OCI-LY1 (cell line): Measurements from ENCODE around the gene MAP2.

Source experiments
- H2AFZ ChIP-seq: fragments of 200-600 bp; sonication (generic), shearing (Covaris generic); 2 replicates; pipeline ENCODE4 v1.6.0; 2014; ENCODE audit warnings: antibody characterized with exemption, mild to moderate bottlenecking, low read length
- H3F3A ChIP-seq: fragments of 200-600 bp; sonication (generic), shearing (Covaris generic); 2 replicates; pipeline ENCODE4 v1.6.0; 2014; ENCODE audit warnings: mild to moderate bottlenecking, antibody characterized with exemption, low read length, moderate library complexity; ENCODE audit not compliant: insufficient read depth
- H3K27ac ChIP-seq: fragments of 200-600 bp; sonication (generic); 2 replicates; pipeline ENCODE4 v1.5.1; 2014; ENCODE audit warnings: low read length, mixed run types, mild to moderate bottlenecking, low read depth; ENCODE audit not compliant: poor library complexity, severe bottlenecking
- H3K27me3 ChIP-seq: fragments of 200-600 bp; sonication (generic); 2 replicates; pipeline ENCODE4 v1.6.0; 2014; ENCODE audit warnings: antibody characterized with exemption, mild to moderate bottlenecking, low read length, moderate library complexity; ENCODE audit not compliant: insufficient read depth
- H3K36me3 ChIP-seq: fragments of 200-600 bp; sonication (generic); 2 replicates; pipeline ENCODE4 v1.6.1; 2014; ENCODE audit warnings: mild to moderate bottlenecking, antibody characterized with exemption, low read length, moderate library complexity, mixed read lengths; ENCODE audit not compliant: insufficient read depth
- H3K4me1 ChIP-seq: fragments of 200-600 bp; sonication (generic); 2 replicates; pipeline ENCODE4 v1.5.1; 2014; ENCODE audit warnings: mild to moderate bottlenecking, low read length, moderate library complexity; ENCODE audit not compliant: insufficient read depth, severe bottlenecking
- H3K4me2 ChIP-seq: fragments of 200-600 bp; sonication (generic), shearing (Covaris generic); 2 replicates; pipeline ENCODE4 v1.6.1; 2014; ENCODE audit warnings: low read length
- H3K4me3 ChIP-seq: fragments of 200-600 bp; sonication (generic); 2 replicates; pipeline ENCODE4 v1.5.1; 2014; ENCODE audit warnings: low read length, low read depth, mild to moderate bottlenecking, mixed read lengths; ENCODE audit not compliant: poor library complexity, severe bottlenecking
- H3K79me2 ChIP-seq: fragments of 200-600 bp; shearing (Covaris generic); 2 replicates; pipeline ENCODE4 v1.6.1; 2016; ENCODE audit warnings: mixed run types, low read length, mixed read lengths; ENCODE audit not compliant: insufficient read depth
- H3K9ac ChIP-seq: fragments of 200-600 bp; sonication (generic), shearing (Covaris generic); 2 replicates; pipeline ENCODE4 v1.6.1; 2014; ENCODE audit warnings: mild to moderate bottlenecking, low read length, mixed read lengths
- H3K9me2 ChIP-seq: fragments of 200-600 bp; sonication (generic), shearing (Covaris generic); 2 replicates; pipeline ENCODE4 v1.6.1; 2014; ENCODE audit warnings: low read depth, mild to moderate bottlenecking, low read length, mixed read lengths
- H3K9me3 ChIP-seq: fragments of 200-600 bp; shearing (Covaris generic); 2 replicates; pipeline ENCODE4 v1.6.1; 2014; ENCODE audit warnings: low read length, mixed read lengths
- H4K20me1 ChIP-seq: fragments of 200-600 bp; sonication (generic), shearing (Covaris generic); 2 replicates; pipeline ENCODE4 v1.6.0; 2016; ENCODE audit warnings: mild to moderate bottlenecking, low read length; ENCODE audit not compliant: insufficient read depth
- CTCF ChIP-seq: fragments of 200-600 bp; sonication (generic), shearing (Covaris generic); IDR thresholded peaks from 2 replicates; pipeline ENCODE4 v1.5.1; 2017; ENCODE audit warnings: mild to moderate bottlenecking, antibody characterized with exemption, low read length, moderate library complexity, mixed read lengths
- EZH2 ChIP-seq: fragments of 200-600 bp; sonication (generic), shearing (Covaris generic); IDR thresholded peaks from 2 replicates; pipeline ENCODE4 v1.8.0; 2017; ENCODE audit warnings: borderline replicate concordance, mixed run types, mild to moderate bottlenecking, antibody characterized with exemption, low read length, moderate library complexity, mixed read lengths

Gene MAP2

GRCh38 chr2:209425471-209426071 lies 1.7 kb downstream of the MAP2 start:
- H3K9me2 ChIP-seq: no peaks in the 10 kb centered on the region
- H4K20me1 ChIP-seq: no peaks in the 10 kb centered on the region
- peak overlapping the region; percentile 49 for H3K27ac ChIP-seq
- no peaks in the 10 kb centered on the region for H3K36me3 ChIP-seq
- H3F3A ChIP-seq: no peaks in the 10 kb centered on the region
- peak overlapping the region; percentile 89 for H3K4me3 ChIP-seq
- peak; percentile 60 for TF ChIP-seq CTCF
- TF ChIP-seq EZH2: no peak
- H2AFZ ChIP-seq: no peak overlapping the region
- no peaks in the 10 kb centered on the region for H3K9me3 ChIP-seq
- peaks cover 30% of the 10 kb centered on the region; the same call in 1 of the 2 replicates for H3K79me2 ChIP-seq
- H3K4me1 ChIP-seq: peaks cover 45% of the 10 kb centered on the region
- H3K4me2 ChIP-seq: peak overlapping the region; percentile 92
- H3K27me3 ChIP-seq: no peaks in the 10 kb centered on the region
- peak overlapping the region; percentile 73 for H3K9ac ChIP-seq

DNA sequence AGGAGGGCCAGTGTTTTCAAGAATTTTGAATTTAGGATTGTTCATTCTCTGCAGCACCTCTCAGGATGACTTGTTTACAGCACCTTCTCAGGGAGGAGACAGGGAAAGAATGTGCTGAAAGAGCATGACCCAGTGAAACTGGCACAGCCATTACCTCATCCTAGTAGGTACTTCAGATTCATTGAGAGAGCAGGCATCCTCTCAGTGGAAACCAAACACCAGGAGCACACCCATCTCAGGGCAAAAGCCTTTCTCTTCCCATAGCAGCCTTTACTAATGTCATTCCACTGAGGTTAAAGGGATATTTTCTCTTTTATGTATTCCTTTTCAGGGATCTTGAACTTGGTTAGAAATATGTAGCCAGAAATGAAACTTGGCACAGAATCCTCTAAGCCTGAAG lies 2.6 kb downstream of the MAP2 start:
- Histone ChIP-seq H2AFZ (no peak overlapping the region), H3K4me3 (no peak overlapping the region), H3K9ac (0 out of 2 replicates have a peak overlapping the region, but pooled peaks have one; percentile 4), H3K4me2 (peak overlapping the region; percentile 30), H3K27ac (peak overlapping the region; percentile 33), H3K36me3 (no peaks in the 10 kb centered on the region), H3K9me3 (no peaks in the 10 kb centered on the region), H3K27me3 (no peaks in the 10 kb centered on the region), H3F3A (no peaks in the 10 kb centered on the region), H3K79me2 (peaks cover 36% of the 10 kb centered on the region; the same call in 1 of the 2 replicates), H3K4me1 (peaks cover 45% of the 10 kb centered on the region), H4K20me1 (no peaks in the 10 kb centered on the region), H3K9me2 (no peaks in the 10 kb centered on the region)
- TF ChIP-seq EZH2 (no peak), CTCF (no peak)

- no peak overlapping the region for H2AFZ ChIP-seq
- no peaks in the 10 kb centered on the region for H3K36me3 ChIP-seq
- no peaks in the 10 kb centered on the region for H3F3A ChIP-seq
- H3K79me2 ChIP-seq: peaks cover 28% of the 10 kb centered on the region; the same call in 1 of the 2 replicates
- H3K9me2 ChIP-seq: no peaks in the 10 kb centered on the region
- no peak overlapping the region for H3K27ac ChIP-seq
- H3K9me3 ChIP-seq: no peaks in the 10 kb centered on the region
- H3K4me3 ChIP-seq: no peak overlapping the region
- H3K4me2 ChIP-seq: no peak overlapping the region
- no peak for TF ChIP-seq CTCF
- no peak for TF ChIP-seq EZH2
- H3K27me3 ChIP-seq: no peaks in the 10 kb centered on the region
- H3K4me1 ChIP-seq: peaks cover 30% of the 10 kb centered on the region
- H3K9ac ChIP-seq: no peak overlapping the region
- no peaks in the 10 kb centered on the region for H4K20me1 ChIP-seq
Measured at GRCh38 chr2:209431701-209432100, 7.9 kb downstream of the MAP2 start.
